HepG2 (cell line): Measurements from ENCODE around the gene LEP. TPM values are rescaled to one million over a fixed set of nuclear protein-coding genes. Genes with fewer than 3 reads are reported as not detected.

Source experiments
- JUNB ChIP-seq: sonication (generic); formaldehyde crosslinking; IDR thresholded peaks from 2 replicates; pipeline ENCODE4 v1.8.0; 2022; ENCODE audit warnings: missing genetic modification reagents, mild to moderate bottlenecking, borderline replicate concordance
- NFKB2 ChIP-seq: sonication (generic); formaldehyde crosslinking; IDR thresholded peaks from 2 replicates; pipeline ENCODE4 v1.4.0; 2020; ENCODE audit warnings: missing genetic modification reagents, borderline replicate concordance
- POGZ ChIP-seq: sonication (generic); formaldehyde crosslinking; IDR thresholded peaks from 2 replicates; pipeline ENCODE4 v1.4.0; 2020; ENCODE audit warnings: mild to moderate bottlenecking, missing genetic modification reagents
- POLR2G ChIP-seq: fragments of 200-400 bp; formaldehyde crosslinking; IDR thresholded peaks from 2 replicates; pipeline ENCODE4 v1.6.1; 2018; ENCODE audit warnings: mild to moderate bottlenecking, low read depth, low read length, moderate library complexity
- SMC3 ChIP-seq: IDR thresholded peaks from 2 replicates; pipeline ENCODE4 v1.6.1; 2011; ENCODE audit warnings: low read length, improper control_type of control experiment
- ZFAT ChIP-seq: sonication (generic); formaldehyde crosslinking; conservative IDR thresholded peaks from 2 replicates; pipeline ENCODE4 v1.8.1; 2023; ENCODE audit warnings: missing genetic modification reagents, inconsistent platforms
- ZNF12 ChIP-seq: sonication (generic); formaldehyde crosslinking; IDR thresholded peaks from 2 replicates; pipeline ENCODE4 v1.5.0; 2020; ENCODE audit warnings: missing genetic modification reagents
- ZNF235 ChIP-seq: sonication (generic); formaldehyde crosslinking; IDR thresholded peaks from 2 replicates; pipeline ENCODE4 v1.8.1; 2023; ENCODE audit warnings: mild to moderate bottlenecking, missing genetic modification reagents, borderline replicate concordance
- ZNF350 ChIP-seq: sonication (generic); formaldehyde crosslinking; IDR thresholded peaks from 2 replicates; pipeline ENCODE4 v1.4.0; 2020; ENCODE audit warnings: mild to moderate bottlenecking, low read depth, missing genetic modification reagents, borderline replicate concordance
- ZNF569 ChIP-seq: sonication (generic); formaldehyde crosslinking; IDR thresholded peaks from 2 replicates; pipeline ENCODE4 v1.5.0; 2020; ENCODE audit warnings: mild to moderate bottlenecking, missing genetic modification reagents, moderate library complexity, borderline replicate concordance
- ZSCAN22 ChIP-seq: sonication (generic); formaldehyde crosslinking; IDR thresholded peaks from 2 replicates; pipeline ENCODE4 v1.4.0; 2020; ENCODE audit warnings: mild to moderate bottlenecking, missing genetic modification reagents
- polyA plus RNA-seq, 8 experiments: library from polyadenylated mRNA; depleted of rRNA in 3 of 8; stranded (reverse) in 7 of 8; unstranded in 1 of 8; fragments of >200 nt; fragmentation: Illumina TruSeq in 4 of 8; extraction: Trizol in 4 of 8; gene quantifications; 2 replicates each; pipeline versions ENCODE4 v1.2.1 to v1.2.3, GENCODE V29; 2011 to 2016; ENCODE audit warnings: low read depth in 4 of 8, missing spikeins in 1 of 8, mixed read lengths in 1 of 8; ENCODE audit not compliant: insufficient read depth in 1 of 8
- total RNA-seq, 5 experiments: library from RNA; depleted of rRNA; stranded (reverse); fragments of >200 nt; fragmentation: Illumina TruSeq; extraction: Trizol; gene quantifications; 2 replicates each; pipeline ENCODE4 v1.2.3, GENCODE V29; 2016; ENCODE audit warnings: low read depth in 1 of 5
- TF ChIP-seq, protein P1 (sequence below): sonication (generic); formaldehyde crosslinking; IDR thresholded peaks from 2 replicates; pipeline ENCODE4 v1.5.0; 2020; ENCODE audit warnings: mild to moderate bottlenecking, low read depth, missing genetic modification reagents, borderline replicate concordance
- TF ChIP-seq, protein P2 (sequence below): sonication (generic); formaldehyde crosslinking; IDR thresholded peaks from 2 replicates; pipeline ENCODE4 v1.4.0; 2020; ENCODE audit warnings: missing genetic modification reagents
- TF ChIP-seq, protein P3 (sequence below): sonication (generic); formaldehyde crosslinking; IDR thresholded peaks from 2 replicates; pipeline ENCODE4 v1.4.0; 2020; ENCODE audit warnings: low read depth, mild to moderate bottlenecking, missing genetic modification reagents
- TF ChIP-seq, protein P4 (sequence below): sonication (generic); formaldehyde crosslinking; IDR thresholded peaks from 2 replicates; pipeline ENCODE4 v1.4.0; 2020; ENCODE audit warnings: missing genetic modification reagents
- TF ChIP-seq, protein P5 (sequence below): sonication (generic); formaldehyde crosslinking; IDR thresholded peaks from 2 replicates; pipeline ENCODE4 v1.4.0; 2020; ENCODE audit warnings: low read depth, missing genetic modification reagents

The LEP gene
- total and polyA plus RNA-seq, 2 of the 13 experiments (the other 11 are each of a cell fraction or from before 2014, with no cell fraction given), result 0.05 TPM; not detected in 1

DNA sequence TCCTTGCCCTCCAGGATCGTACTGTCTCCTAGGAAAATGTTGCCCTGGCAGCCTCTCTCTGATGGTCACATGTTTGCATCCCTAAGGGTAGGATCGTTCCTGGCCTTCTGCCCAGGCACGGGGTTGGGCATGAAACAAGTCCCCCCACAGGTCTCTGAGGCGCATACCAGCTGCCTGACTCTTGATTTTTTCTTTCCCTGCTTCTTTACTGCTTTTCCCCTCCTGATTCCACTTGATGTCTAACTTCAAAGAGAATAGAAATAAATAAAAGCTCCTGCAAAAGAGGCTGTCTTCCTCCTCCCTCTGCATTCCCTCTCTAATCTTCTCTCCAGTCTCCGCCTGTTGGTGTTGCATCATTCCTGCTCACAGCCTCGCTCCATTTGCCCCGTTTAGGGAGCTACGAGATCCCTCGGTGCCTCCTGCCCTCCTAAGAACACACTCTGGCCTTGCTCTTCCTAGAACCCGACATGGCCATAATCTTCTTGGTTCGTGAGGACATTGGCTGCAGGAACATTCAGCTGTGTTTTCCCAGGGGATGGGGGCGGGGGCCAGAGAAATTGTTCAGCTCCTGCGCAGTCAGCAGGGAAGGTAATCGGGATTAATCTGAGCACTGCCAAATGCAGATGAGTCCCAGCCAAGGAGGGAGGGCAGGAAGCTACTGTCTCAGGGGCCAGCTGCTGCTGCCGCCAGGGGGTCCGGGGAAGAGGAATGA, 26.0 kb downstream of the LEP start (continued):
- TF ChIP-seq ZFAT (CRISPR knock-in tag), result no peak
- TF ChIP-seq POGZ (CRISPR knock-in tag), result no peak
- TF ChIP-seq, protein P1, sequence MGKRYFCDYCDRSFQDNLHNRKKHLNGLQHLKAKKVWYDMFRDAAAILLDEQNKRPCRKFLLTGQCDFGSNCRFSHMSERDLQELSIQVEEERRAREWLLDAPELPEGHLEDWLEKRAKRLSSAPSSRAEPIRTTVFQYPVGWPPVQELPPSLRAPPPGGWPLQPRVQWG (CRISPR knock-in tag), result no peak
- TF ChIP-seq, protein P2, sequence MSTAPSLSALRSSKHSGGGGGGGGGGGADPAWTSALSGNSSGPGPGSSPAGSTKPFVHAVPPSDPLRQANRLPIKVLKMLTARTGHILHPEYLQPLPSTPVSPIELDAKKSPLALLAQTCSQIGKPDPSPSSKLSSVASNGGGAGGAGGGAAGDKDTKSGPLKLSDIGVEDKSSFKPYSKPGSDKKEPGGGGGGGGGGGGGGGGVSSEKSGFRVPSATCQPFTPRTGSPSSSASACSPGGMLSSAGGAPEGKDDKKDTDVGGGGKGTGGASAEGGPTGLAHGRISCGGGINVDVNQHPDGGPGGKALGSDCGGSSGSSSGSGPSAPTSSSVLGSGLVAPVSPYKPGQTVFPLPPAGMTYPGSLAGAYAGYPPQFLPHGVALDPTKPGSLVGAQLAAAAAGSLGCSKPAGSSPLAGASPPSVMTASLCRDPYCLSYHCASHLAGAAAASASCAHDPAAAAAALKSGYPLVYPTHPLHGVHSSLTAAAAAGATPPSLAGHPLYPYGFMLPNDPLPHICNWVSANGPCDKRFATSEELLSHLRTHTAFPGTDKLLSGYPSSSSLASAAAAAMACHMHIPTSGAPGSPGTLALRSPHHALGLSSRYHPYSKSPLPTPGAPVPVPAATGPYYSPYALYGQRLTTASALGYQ (CRISPR knock-in tag), result no peak
- TF ChIP-seq, protein P3, sequence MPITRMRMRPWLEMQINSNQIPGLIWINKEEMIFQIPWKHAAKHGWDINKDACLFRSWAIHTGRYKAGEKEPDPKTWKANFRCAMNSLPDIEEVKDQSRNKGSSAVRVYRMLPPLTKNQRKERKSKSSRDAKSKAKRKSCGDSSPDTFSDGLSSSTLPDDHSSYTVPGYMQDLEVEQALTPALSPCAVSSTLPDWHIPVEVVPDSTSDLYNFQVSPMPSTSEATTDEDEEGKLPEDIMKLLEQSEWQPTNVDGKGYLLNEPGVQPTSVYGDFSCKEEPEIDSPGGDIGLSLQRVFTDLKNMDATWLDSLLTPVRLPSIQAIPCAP (CRISPR knock-in tag), result no peak
- TF ChIP-seq, protein P4, sequence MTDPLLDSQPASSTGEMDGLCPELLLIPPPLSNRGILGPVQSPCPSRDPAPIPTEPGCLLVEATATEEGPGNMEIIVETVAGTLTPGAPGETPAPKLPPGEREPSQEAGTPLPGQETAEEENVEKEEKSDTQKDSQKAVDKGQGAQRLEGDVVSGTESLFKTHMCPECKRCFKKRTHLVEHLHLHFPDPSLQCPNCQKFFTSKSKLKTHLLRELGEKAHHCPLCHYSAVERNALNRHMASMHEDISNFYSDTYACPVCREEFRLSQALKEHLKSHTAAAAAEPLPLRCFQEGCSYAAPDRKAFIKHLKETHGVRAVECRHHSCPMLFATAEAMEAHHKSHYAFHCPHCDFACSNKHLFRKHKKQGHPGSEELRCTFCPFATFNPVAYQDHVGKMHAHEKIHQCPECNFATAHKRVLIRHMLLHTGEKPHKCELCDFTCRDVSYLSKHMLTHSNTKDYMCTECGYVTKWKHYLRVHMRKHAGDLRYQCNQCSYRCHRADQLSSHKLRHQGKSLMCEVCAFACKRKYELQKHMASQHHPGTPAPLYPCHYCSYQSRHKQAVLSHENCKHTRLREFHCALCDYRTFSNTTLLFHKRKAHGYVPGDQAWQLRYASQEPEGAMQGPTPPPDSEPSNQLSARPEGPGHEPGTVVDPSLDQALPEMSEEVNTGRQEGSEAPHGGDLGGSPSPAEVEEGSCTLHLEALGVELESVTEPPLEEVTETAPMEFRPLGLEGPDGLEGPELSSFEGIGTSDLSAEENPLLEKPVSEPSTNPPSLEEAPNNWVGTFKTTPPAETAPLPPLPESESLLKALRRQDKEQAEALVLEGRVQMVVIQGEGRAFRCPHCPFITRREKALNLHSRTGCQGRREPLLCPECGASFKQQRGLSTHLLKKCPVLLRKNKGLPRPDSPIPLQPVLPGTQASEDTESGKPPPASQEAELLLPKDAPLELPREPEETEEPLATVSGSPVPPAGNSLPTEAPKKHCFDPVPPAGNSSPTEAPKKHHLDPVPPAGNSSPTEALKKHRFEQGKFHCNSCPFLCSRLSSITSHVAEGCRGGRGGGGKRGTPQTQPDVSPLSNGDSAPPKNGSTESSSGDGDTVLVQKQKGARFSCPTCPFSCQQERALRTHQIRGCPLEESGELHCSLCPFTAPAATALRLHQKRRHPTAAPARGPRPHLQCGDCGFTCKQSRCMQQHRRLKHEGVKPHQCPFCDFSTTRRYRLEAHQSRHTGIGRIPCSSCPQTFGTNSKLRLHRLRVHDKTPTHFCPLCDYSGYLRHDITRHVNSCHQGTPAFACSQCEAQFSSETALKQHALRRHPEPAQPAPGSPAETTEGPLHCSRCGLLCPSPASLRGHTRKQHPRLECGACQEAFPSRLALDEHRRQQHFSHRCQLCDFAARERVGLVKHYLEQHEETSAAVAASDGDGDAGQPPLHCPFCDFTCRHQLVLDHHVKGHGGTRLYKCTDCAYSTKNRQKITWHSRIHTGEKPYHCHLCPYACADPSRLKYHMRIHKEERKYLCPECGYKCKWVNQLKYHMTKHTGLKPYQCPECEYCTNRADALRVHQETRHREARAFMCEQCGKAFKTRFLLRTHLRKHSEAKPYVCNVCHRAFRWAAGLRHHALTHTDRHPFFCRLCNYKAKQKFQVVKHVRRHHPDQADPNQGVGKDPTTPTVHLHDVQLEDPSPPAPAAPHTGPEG, result no peak
- TF ChIP-seq NFKB2 (CRISPR knock-in tag), result no peak
- TF ChIP-seq ZNF235 (CRISPR knock-in tag), result no peak
- TF ChIP-seq, protein P5, sequence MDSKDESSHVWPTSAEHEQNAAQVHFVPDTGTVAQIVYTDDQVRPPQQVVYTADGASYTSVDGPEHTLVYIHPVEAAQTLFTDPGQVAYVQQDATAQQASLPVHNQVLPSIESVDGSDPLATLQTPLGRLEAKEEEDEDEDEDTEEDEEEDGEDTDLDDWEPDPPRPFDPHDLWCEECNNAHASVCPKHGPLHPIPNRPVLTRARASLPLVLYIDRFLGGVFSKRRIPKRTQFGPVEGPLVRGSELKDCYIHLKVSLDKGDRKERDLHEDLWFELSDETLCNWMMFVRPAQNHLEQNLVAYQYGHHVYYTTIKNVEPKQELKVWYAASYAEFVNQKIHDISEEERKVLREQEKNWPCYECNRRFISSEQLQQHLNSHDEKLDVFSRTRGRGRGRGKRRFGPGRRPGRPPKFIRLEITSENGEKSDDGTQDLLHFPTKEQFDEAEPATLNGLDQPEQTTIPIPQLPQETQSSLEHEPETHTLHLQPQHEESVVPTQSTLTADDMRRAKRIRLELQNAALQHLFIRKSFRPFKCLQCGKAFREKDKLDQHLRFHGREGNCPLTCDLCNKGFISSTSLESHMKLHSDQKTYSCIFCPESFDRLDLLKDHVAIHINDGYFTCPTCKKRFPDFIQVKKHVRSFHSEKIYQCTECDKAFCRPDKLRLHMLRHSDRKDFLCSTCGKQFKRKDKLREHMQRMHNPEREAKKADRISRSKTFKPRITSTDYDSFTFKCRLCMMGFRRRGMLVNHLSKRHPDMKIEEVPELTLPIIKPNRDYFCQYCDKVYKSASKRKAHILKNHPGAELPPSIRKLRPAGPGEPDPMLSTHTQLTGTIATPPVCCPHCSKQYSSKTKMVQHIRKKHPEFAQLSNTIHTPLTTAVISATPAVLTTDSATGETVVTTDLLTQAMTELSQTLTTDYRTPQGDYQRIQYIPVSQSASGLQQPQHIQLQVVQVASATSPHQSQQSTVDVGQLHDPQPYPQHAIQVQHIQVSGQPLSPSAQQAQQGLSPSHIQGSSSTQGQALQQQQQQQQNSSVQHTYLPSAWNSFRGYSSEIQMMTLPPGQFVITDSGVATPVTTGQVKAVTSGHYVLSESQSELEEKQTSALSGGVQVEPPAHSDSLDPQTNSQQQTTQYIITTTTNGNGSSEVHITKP (CRISPR knock-in tag), result no peak
- 0 out of 2 replicates have a peak, but pooled peaks have one; percentile 2 for TF ChIP-seq SMC3
- no peak for TF ChIP-seq ZNF569 (CRISPR knock-in tag)
- TF ChIP-seq JUNB (CRISPR knock-in tag), result no peak
- no peak for TF ChIP-seq ZSCAN22 (CRISPR knock-in tag)
- no peak for TF ChIP-seq POLR2G
- 0 out of 2 replicates have a peak, but pooled peaks have one; percentile 34 for TF ChIP-seq ZNF350 (CRISPR knock-in tag)
- no peak for TF ChIP-seq ZNF12 (CRISPR knock-in tag)
